Measurements from ENCODE around the gene FCER2. TPM values are rescaled to one million over a fixed set of nuclear protein-coding genes. Genes with fewer than 3 reads are reported as not detected.

The FCER2 gene
- total RNA-seq, 1 donor from 2014 or later, result not detected

DNA sequence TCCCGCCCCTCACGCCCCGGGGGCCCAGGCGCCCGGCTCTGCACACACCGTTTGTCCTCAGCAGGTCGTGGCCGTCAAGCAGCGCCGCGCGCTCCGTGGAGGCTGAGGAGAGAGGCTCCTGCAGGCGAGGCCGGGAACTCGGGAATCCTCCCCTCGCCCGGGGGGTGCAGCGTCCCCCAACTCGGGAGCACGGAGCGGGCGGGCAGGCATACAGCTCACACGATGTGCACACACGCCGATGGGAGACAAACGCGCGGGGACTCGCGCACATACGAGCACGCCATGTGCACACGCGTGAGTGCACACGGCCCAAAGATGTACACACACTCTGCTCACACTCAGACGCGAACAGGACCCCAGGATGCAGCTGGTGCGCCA lies 29.3 kb upstream of the FCER2 start:
- no peaks in the 10 kb centered on the region for H3K4me1 Mint-ChIP-seq (ENCODE audit: unreplicated experiment)
- no peaks in the 10 kb centered on the region for H3K9me3 Mint-ChIP-seq (ENCODE audit: unreplicated experiment)
- H3K27ac Mint-ChIP-seq (ENCODE audit: unreplicated experiment), result no peak overlapping the region
- H3K27me3 Mint-ChIP-seq (ENCODE audit: unreplicated experiment), result peaks cover 27% of the 10 kb centered on the region
- no peak overlapping the region for H3K4me3 Mint-ChIP-seq (ENCODE audit: unreplicated experiment)
- TF ChIP-seq, protein P1, sequence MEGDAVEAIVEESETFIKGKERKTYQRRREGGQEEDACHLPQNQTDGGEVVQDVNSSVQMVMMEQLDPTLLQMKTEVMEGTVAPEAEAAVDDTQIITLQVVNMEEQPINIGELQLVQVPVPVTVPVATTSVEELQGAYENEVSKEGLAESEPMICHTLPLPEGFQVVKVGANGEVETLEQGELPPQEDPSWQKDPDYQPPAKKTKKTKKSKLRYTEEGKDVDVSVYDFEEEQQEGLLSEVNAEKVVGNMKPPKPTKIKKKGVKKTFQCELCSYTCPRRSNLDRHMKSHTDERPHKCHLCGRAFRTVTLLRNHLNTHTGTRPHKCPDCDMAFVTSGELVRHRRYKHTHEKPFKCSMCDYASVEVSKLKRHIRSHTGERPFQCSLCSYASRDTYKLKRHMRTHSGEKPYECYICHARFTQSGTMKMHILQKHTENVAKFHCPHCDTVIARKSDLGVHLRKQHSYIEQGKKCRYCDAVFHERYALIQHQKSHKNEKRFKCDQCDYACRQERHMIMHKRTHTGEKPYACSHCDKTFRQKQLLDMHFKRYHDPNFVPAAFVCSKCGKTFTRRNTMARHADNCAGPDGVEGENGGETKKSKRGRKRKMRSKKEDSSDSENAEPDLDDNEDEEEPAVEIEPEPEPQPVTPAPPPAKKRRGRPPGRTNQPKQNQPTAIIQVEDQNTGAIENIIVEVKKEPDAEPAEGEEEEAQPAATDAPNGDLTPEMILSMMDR (IDR thresholded peaks at IDR 0.05; ENCODE audit: unreplicated experiment), result no peak
- DNase-seq (ENCODE audit: low spot score), result no peak
- H3K36me3 Mint-ChIP-seq (ENCODE audit: low read depth, unreplicated experiment), result no peaks in the 10 kb centered on the region

DNA sequence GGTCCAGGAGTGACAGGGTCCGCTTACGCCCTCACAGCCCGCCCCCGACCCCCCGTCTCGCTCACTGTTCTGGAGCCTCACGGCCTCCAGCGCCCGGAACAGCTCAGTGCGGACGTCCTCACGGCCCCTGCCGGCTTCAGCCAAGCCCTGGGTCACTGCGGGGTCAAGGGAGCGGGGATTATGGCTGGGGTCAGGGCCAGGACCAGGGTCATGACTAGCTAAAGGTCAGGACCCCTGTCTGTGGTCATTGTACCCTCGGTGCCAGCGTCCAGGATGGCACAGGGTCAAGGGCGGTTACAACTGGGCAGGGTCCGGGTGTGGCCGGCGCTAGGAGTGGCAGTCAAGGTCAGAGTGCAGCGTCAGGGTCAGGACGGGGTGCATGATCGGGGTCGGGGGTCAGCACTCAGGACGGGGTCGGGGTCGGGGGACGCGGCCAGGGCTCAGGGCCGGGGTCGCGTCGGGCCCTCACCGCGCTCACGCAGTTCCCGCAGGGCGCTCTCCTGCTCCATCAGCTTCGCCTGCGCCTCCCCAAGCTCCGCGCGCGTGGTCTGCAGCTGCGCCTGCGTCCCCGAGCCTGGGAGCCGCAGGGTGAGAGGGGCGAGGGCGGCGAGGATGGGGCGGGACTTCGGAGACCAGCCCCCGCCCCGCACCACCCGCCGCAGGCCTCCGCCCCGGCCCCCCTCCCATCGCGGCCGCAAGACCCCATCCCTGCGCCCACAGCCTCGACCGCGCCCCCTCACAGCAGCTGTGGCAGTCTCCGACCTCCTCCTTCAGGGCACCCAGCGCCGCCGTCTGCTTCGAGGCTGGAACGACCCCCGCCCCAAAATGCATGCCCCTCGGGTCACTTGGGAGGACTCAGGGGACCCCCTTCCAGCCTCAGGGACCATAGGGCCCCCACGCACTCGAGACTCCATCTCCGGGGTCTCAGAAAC lies 28.6 kb upstream of the FCER2 start:
- no peaks in the 10 kb centered on the region for H3K4me1 Mint-ChIP-seq (ENCODE audit: unreplicated experiment)
- no peak overlapping the region for H3K4me3 Mint-ChIP-seq (ENCODE audit: unreplicated experiment)
- H3K27ac Mint-ChIP-seq (ENCODE audit: unreplicated experiment), result no peak overlapping the region
- H3K36me3 Mint-ChIP-seq (ENCODE audit: low read depth, unreplicated experiment), result no peaks in the 10 kb centered on the region
- DNase-seq (ENCODE audit: low spot score), result no peak
- peaks cover 27% of the 10 kb centered on the region for H3K27me3 Mint-ChIP-seq (ENCODE audit: unreplicated experiment)
- TF ChIP-seq, protein P1 (IDR thresholded peaks at IDR 0.05; ENCODE audit: unreplicated experiment), result no peak
- no peaks in the 10 kb centered on the region for H3K9me3 Mint-ChIP-seq (ENCODE audit: unreplicated experiment)

DNA sequence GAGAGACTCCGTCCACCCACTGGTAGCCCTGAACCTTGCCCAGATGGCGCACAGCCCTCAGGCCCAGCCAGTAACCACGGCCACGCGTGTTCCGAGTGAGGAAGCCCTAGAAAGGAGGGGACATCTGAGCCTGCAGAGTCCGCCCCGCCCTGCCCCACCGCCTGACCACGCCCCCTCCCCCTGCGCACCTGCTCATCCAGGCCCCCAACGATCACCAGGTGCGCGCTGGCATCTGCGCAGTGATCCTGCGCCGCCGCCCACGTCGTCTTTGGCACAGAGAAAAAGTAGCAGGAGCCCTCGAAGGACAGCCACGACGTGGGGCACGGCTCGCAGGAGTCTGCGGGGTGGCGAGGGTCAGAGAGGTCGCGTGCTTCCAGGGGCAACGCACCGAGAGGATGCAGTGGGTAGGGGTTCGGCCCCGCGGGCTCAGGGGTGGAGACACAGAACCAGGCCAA lies 27.9 kb upstream of the FCER2 start:
- TF ChIP-seq, protein P1 (IDR thresholded peaks at IDR 0.05; ENCODE audit: unreplicated experiment), result no peak
- Mint-ChIP-seq H3K36me3 (ENCODE audit: low read depth, unreplicated experiment) (no peaks in the 10 kb centered on the region), H3K9me3 (ENCODE audit: unreplicated experiment) (no peaks in the 10 kb centered on the region), H3K27me3 (ENCODE audit: unreplicated experiment) (peaks cover 27% of the 10 kb centered on the region), H3K27ac (ENCODE audit: unreplicated experiment) (no peak overlapping the region), H3K4me3 (ENCODE audit: unreplicated experiment) (no peak overlapping the region), H3K4me1 (ENCODE audit: unreplicated experiment) (no peaks in the 10 kb centered on the region)
- no peak for DNase-seq (ENCODE audit: low spot score)

DNA sequence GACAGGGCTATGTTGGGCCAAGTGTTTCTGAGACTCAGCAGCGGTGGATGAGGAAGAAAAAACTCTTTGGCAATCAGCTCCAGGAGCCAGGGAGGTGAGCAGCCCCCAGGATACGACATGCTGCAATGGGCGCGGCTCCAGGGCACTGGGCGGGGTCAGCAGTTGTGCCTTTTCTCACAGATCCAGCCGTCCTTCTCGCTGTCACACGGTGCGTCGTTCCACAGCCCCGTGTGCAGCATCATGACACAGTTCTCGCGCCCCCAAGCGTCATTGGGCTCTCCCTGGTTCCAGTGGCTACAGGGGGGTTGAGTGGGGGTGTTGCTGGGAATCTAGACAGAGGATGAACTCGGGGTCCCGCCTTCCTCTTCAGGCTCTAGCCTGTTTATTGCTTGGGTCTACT lies 27.3 kb upstream of the FCER2 start:
- Mint-ChIP-seq H3K9me3 (ENCODE audit: unreplicated experiment) (no peaks in the 10 kb centered on the region), H3K27ac (ENCODE audit: unreplicated experiment) (peak overlapping the region; percentile 61), H3K36me3 (ENCODE audit: low read depth, unreplicated experiment) (no peaks in the 10 kb centered on the region), H3K4me1 (ENCODE audit: unreplicated experiment) (no peaks in the 10 kb centered on the region), H3K4me3 (ENCODE audit: unreplicated experiment) (no peak overlapping the region), H3K27me3 (ENCODE audit: unreplicated experiment) (peaks cover 29% of the 10 kb centered on the region)
- DNase-seq (ENCODE audit: low spot score), result no peak
- TF ChIP-seq, protein P1 (IDR thresholded peaks at IDR 0.05; ENCODE audit: unreplicated experiment), result no peak

DNA sequence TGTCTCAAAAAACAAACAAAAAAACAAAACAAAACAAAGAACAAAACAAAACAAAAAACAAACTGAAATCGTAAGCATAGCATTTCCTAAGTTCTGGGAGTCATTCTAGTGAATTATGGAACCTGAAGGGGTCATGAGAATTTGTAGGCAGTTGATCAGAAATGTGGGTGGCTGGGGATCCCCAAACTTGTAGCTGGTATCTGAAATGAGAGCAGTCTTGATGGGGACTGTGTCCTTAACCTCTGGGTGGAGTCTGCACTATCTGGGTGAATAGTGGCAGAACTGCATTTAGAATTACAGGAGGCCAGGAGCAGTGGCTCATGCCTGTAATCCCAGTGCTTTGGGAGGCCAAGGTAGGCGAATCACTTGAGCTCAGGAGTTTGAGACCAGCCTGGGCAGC lies 23.9 kb upstream of the FCER2 start:
- Mint-ChIP-seq H3K9me3 (ENCODE audit: unreplicated experiment) (no peaks in the 10 kb centered on the region), H3K4me3 (ENCODE audit: unreplicated experiment) (no peak overlapping the region), H3K27ac (ENCODE audit: unreplicated experiment) (no peak overlapping the region), H3K27me3 (ENCODE audit: unreplicated experiment) (peaks cover 28% of the 10 kb centered on the region), H3K4me1 (ENCODE audit: unreplicated experiment) (no peaks in the 10 kb centered on the region), H3K36me3 (ENCODE audit: low read depth, unreplicated experiment) (no peaks in the 10 kb centered on the region)
- TF ChIP-seq, protein P1 (IDR thresholded peaks at IDR 0.05; ENCODE audit: unreplicated experiment), result no peak
- no peak for DNase-seq (ENCODE audit: low spot score)

Data from endothelial cell (in vitro differentiated cells).